Measurements from ENCODE around the gene CHRNA10.

CHRNA10 gene, protein sequence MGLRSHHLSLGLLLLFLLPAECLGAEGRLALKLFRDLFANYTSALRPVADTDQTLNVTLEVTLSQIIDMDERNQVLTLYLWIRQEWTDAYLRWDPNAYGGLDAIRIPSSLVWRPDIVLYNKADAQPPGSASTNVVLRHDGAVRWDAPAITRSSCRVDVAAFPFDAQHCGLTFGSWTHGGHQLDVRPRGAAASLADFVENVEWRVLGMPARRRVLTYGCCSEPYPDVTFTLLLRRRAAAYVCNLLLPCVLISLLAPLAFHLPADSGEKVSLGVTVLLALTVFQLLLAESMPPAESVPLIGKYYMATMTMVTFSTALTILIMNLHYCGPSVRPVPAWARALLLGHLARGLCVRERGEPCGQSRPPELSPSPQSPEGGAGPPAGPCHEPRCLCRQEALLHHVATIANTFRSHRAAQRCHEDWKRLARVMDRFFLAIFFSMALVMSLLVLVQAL

DNA sequence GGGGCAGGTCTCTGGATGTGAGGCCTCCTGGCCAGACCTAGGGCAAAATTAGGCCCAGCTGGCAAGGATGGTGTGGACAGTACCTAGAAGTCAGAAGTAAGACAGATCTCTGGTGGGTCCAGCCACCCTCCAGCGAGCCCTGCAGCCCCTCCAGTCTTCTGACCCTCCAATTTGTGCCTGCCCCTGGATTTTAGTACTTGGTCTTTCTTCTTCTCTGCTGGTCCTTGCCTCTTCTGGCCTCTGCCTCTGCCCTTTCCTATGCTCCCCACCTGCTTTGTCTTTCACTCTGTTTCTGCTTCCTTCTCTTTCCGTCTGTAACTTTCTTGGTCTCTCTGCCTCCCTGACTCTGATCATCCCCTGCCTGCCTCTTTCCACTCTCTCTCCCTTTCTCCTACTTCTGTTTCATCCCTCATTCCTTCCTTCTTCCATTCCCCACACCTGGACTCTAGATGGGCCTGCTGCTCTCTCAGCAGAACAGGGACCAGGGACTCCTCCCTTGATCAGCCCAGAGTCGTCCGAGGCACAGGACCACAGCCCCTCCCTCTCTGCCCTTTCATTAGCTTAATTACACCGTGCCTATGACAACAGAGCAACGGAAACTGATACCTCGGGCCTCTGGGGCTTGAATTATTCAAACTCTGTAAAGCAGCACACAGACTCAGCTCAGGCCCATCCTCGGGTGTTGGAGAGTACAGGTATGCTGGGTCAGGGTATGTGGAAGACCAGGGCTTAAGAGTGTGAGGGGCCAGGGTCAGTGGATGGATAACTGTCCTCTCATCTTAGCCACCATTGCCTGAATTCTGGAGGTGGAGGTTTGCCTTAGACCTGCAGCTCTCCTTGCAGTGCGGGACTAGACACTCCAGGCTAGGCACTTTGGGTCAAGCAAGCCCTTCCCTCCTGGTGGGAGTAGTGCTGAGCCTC lies at the start of gene CHRNA10:
CHRNA10 (minus strand) TSS at position 51 of the 921 bp plus-strand sequence. CDS start 72 bp downstream, outside the sequence.
- no peak for DNase-seq (ENCODE audit: low read depth)

DNA sequence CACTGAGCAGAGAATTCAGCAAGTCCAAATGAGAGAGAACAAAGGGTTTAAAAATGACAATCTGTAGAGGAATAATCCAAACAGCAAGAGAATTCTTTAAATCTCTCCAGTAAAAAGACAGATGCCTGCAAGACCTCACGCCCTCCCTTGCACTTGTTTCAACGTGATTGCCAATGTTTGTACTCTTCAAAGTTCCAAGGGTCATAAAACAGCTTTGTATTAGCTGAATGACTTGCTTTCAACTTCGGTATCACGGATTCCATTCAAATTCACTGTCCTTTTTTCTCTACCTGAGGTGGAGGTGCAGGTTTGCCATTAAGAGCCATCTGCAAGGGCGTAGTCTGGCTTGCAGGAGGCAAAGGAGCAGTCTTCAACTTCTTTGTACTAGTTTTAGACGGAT lies 41.1 kb upstream of the CHRNA10 start:
- DNase-seq (ENCODE audit: low read depth), result no peak

DNA sequence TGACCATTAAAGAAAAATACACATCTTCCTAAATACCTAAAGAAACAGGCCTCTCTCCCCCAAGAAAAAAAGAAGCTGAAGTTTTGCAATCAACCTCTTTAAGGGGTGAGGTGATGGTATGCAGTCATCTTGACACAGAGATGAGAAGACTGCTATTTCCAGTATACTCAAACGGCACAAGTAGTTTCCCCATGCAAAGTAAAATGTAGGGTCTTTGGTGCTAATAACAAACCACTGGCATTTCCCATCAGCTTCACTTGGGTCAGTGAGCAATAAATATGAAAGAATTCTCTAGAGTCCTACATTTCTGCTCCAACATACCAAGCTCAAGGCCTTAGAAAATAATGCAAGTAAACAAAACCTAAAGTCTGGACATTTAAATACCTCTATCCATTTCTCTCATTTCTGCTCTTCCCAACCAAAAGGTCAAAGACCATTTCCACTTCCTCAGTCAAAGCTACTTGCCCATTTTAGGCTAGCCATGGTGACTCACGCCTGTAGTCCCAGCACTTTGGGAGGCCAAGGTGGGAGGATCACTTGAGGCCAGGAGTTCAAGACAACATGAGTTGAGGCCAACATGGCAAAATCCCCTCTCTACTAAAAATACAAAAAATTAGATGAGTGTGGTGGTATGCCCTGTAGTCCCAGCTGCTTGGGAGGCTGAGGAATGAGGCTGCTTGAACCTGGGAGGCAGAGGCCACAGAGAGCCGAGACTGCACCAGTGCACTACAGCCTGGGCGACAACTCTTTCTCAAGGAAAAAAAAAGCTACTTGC lies 39.5 kb upstream of the CHRNA10 start:
- DNase-seq (ENCODE audit: low read depth), result no peak

DNA sequence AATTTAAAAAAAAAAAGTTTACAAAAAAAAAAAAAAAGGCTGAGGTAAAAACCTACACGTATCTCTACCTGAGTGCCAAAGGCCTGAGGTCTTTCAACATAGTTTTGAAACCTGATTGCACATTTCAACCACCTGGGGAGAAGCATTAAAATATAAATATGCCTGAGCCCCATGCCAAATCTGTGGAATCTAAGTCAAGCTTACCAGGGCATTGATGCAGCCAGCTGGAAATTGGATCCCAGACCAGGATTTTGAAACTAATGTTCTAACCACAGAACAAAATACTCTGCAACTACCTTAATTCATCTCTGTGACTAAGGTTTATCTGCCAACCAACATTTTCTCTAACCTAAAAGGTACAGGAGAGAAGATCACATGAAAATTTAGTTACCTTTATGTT lies 38.8 kb upstream of the CHRNA10 start:
- DNase-seq (ENCODE audit: low read depth), result no peak

DNA sequence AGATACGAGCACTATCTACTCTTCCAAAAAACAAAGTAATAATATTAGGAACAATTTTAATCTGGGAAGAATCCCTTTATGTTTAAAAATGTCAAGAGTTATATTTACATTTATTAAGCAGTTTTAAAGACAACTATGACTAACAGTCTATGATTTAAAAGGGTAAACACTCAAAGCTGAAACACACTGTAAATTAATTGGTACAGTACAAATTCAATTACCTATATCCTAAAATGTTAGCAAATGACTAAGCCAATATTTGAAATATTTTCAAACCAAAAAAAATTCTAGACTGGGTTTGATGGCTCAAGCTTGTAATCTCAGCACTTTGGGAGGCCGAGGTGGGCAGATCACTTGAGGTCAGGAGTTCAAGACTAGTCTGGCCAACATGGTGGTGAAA lies 36.0 kb upstream of the CHRNA10 start:
- DNase-seq (ENCODE audit: low read depth), result no peak

DNA sequence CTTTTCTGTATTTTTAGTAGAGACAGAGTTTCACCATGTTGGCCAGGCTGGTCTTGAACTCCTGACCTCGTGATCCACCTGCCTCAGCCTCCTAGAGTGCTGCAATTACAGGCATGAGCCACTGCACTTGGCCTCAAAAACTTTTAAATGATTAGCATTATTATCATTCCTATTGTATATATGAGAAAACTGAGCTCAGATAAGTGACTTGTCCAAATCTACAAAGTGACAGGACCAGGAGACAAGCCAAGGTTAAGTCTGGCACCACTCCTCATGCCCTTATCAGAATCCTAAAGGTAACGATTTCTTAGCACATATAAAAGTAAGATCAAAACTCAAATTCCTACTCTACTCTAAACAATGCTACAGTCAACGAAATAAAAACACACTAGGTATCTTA lies 32.2 kb upstream of the CHRNA10 start:
- DNase-seq (ENCODE audit: low read depth), result no peak

DNA sequence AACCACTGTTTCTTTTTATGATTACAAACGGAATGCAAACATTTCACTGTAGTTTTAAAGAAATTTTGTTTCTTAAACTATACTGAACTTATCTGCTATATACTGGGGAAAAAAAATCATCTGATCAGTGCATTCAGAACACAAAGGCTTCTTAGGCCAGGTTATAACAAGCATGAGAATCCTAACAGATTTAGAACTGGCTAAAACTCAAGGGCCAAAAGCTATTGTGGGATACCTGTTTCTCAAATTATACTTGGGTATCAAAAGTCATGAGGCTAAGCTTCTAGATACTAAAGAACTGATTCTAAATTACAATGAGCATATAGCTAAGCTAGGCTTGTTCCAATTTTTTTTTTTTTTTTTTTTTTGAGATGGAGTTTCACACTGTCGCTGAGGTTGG lies 29.7 kb upstream of the CHRNA10 start:
- no peak for DNase-seq (ENCODE audit: low read depth)

DNA sequence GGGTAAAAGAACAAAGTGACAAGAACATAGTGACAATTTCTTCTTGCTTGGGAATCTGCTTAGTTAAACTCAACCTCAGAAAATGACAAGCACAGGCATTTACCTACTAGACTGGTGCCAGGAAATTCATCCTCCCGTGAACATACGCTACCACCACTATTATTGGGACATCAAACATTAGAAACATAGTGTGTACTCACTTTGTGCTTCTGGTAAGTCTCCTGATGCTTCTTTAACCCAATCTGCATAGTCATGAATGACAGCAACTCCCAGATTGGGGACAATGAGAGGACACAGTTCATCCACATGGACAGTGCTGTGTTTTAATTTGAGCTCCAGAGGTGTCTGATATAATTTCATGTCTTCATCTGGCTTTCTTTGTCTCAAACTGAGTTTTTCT lies 29.2 kb upstream of the CHRNA10 start:
- DNase-seq (ENCODE audit: low read depth), result no peak

DNA sequence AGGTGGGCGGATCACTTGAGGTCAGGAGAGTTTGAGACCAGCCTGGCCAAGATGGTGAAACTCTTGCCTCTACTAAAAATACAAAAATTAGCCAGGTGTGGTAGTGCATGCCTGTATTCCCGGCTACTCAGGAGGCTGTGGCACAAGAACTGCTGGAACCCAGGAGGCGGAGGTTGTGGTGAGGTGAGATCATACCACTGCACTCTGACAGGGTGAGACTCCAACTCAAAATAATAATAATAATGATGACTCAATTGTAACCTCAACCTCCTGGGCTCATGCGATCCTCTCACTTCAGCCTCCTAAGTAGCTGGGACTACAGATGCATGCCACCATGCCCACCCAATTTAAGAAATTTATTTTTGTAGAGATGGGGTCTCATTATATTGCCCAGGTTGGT lies 15.6 kb upstream of the CHRNA10 start:
- DNase-seq (ENCODE audit: low read depth), result no peak

DNA sequence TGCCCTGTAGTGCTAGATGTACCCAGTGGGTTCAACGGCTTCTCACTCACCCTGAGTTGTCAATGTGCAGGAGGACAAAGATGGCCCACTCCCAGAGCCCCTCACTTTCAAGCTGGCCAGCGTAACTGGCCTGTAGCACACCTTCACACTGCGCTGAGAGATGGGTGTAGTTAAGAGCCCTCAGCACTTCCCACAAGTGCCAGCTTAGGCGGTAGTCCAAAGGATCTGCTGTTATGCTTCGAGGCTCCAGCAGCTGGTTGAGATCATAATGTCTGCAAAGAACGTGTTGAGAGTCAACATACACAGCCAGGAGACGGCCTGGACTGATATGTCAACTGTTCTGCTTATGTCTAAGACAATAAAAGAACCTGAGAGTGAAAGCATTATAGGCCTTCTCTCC lies 14.7 kb upstream of the CHRNA10 start:
- DNase-seq (ENCODE audit: low read depth), result no peak

DNA sequence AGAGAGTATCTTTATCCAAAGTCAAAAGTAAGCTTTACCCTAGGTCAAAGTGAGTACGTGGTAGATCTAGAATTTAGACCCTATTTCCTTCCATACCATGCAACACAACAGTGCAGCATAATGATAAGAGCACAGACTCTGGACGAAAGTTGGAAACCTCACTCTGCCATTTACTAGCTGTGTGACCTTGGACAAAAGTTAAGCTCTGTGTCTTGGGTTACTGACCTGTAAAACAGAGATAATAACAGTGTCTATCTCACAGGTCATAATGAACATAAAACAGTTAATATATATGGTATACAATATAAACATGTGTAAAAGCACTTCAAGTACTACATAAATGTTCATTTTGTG lies 13.6 kb upstream of the CHRNA10 start:
- no peak for DNase-seq (ENCODE audit: low read depth)

DNA sequence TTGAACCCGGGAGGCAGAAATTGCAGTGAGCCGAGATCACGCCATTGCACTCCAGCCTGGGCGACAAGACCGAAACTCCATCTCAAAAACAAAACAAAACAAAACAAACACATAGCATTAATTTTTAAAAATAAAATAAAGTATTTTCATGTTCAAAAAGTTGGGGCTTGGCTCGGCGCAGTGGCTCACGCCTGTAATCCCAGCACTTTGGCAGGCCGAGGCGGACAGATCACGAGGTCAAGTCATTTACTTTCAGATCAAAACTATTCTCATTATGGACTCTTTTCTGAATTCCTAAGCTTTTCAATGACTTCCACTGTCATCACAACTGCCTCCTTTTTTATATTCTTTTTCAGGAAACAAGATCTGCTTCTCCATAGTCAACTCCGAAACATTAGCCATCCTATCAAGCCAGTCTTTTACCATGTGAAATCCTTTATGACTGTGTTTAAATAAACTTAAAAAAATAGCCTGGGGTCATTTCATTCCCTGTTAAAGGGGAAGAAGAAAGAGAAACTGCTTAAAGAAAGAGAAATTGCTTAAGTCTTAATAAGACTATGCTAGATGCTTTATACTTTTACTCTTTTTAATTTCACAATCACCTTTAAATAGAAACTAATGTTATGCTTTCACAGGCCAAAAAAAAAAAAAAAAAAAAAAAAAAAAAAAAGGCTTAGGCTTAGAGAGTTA lies 13.1 kb upstream of the CHRNA10 start:
- DNase-seq (ENCODE audit: low read depth), result no peak

DNA sequence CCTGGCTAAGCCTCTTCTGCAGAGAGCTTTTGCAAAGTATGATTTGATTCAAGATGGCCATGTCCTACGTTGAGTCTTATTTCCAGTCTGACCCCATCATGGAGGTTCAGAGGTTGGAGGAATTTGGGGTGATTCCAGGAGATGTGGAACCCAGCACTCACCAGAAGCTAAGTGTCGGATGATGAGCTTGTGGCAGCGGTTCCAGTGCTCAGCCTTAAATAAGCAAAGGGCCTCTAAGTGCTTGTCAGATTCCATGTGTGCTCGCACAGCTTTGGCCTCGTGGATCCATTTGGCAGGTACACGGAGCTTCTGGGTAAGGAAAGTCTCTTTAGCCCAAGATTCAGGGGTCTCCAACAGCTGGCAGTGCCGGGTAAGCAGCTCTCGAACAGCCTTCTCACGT lies 11.9 kb upstream of the CHRNA10 start:
- no peak for DNase-seq (ENCODE audit: low read depth)

DNA sequence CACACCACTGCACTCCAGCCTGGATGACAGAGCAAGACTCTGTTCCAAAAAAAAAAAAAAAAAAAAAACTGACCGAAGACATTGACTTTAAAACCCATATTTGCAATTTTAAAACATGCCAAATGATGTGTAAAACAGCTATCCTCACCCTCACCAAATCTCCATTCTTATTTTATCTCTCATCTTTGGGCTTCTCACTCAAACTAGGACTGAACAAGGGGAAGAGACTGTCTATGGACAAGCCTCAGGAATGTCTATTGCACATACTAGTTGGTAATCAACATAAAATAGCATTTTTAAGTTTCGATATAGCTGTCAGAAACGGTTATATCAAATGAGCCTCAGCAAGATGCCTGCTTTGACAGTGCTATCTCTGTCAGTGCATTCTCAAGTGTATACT lies 7.9 kb upstream of the CHRNA10 start:
- no peak for DNase-seq (ENCODE audit: low read depth)

DNA sequence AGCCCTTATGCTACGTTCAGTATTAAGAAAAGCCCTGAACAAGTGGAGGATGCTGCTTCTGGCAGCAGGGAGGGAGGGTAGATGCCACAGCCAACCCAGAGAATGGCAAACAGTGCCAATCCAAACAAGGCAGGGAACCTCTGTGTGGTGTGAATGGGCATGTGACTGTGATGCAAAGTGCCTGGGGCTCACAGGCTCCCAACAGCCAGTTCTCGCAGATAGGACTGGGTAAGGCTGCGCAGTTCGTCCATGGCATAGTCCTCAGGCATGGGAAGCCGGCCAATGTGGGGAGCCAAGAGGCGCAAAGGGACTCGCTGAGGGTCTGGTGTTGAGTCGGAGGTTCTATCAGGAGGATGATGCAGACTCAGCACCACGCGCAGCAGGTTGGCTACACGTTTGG lies 4.8 kb upstream of the CHRNA10 start:
- no peak for DNase-seq (ENCODE audit: low read depth)

DNA sequence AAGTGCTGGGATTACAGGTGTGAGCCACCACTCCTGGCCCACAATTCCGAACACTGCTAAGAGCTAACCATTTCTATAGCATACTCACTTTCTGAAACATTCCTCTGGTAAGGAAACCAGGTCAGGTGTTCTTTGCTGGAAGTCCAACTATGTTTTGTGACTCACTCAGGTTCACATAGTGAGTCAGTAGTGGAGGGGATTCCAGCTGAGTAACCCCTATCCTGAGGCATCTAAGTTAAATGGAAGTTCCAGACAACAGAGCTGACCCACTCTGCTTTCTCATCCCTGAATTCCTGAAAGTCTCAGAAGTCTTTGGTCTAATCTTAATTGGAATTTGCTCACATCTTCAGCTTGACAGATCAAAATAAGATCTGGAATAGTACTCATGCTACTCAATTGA lies 3.0 kb upstream of the CHRNA10 start:
- DNase-seq (ENCODE audit: low read depth), result no peak

DNA sequence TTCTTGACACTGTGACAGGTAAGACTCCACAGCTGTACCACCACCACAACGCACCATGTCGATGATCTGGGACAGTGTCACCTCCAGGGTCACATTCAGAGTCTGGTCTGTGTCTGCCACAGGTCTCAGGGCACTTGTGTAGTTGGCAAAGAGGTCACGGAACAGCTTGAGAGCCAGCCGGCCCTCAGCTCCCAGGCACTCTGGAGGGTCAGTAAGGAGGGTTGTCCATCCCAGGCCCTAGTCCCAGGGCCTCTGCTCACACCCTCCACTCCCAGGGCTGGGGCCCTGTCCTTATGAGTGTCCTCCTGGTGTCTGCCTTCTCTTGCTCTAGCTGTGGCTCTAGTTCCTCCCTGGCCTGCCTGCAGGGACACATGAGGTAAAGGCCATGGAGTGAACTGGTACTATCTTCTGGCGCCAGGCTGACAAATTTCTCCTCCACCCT lies 1.4 kb downstream of the CHRNA10 start:
- DNase-seq (ENCODE audit: low read depth), result no peak

DNA sequence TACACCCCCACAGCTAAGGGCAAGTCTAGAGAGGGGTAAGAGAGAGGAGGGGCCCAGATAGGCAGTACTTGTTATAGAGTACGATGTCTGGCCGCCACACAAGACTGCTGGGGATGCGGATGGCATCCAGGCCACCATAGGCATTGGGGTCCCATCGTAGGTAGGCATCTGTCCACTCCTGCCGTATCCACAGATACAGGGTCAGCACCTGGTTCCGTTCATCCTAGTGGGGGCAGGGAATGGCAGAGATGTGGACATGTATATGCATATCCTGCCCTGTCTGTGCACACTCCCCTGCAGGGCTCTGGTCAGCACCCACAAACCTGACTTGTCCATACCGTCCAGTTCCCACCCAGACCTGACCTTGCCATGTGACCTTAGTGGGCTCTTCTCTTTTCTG lies 2.1 kb downstream of the CHRNA10 start:
- DNase-seq (ENCODE audit: low read depth), result no peak

DNA sequence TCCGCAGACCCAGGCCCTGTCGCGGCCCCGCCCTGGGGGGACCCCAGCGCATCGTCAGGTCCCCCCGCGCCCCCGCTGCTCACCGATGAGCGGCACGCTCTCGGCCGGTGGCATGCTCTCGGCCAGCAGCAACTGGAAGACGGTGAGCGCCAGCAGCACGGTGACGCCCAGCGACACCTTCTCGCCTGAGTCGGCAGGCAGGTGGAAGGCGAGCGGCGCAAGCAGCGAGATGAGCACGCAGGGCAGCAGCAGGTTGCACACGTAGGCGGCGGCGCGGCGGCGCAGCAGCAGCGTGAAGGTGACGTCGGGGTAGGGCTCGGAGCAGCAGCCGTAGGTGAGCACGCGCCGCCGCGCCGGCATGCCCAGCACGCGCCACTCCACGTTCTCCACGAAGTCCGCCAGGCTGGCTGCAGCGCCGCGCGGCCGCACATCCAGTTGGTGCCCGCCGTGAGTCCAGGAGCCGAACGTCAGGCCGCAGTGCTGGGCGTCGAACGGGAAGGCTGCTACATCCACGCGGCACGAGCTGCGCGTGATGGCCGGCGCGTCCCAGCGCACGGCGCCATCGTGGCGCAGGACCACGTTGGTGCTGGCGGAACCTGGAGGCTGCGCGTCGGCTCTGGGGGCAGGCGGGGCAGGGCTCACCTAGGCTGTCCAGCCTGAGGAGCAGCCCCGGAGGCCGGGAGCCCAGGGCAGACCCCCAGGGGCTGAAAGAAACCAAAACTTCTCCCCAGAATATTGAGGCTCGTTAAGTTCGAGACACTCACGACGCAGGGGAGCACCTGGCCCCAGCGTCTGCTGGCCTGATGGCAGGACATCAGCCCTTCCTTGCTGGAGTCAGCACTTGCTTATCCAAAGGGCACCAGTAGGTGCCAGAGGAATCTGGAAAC lies 3.8 kb downstream of the CHRNA10 start:
- no peak for DNase-seq (ENCODE audit: low read depth)

DNA sequence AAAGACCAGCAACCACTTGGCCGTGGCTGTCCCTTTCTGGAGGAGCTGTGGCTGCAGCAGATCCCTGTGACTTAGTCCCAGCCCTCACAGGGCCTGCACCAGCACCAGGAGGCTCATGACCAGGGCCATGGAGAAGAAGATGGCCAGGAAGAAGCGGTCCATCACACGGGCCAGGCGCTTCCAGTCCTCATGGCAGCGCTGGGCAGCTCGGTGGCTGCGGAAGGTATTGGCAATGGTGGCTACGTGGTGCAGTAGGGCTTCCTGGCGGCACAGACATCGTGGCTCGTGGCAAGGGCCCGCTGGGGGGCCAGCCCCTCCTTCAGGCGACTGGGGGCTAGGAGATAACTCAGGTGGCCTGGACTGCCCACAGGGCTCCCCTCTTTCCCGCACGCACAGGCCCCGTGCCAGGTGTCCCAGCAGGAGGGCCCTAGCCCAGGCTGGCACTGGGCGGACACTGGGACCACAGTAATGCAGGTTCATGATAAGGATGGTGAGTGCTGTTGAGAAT lies 5.1 kb downstream of the CHRNA10 start:
- DNase-seq (ENCODE audit: low read depth), result no peak

All from stimulated activated CD4-positive, alpha-beta T cell treated with anti-CD3 and anti-CD28 coated beads, Interleukin-2, amount 100 ng/mL, for 4 hours (primary cell).